22Rv1 (cell line): ENCODE data around the gene CTNND2.

Experiments
- CTCF ChIP-seq: fragments of 450-650 bp; IDR thresholded peaks from 2 replicates; pipeline ENCODE4 v1.5.1; 2017; ENCODE audit warnings: mild to moderate bottlenecking
- ZFX ChIP-seq: fragments of 450-650 bp; IDR thresholded peaks from 2 replicates; pipeline ENCODE4 v1.6.1; 2017; ENCODE audit warnings: antibody characterized with exemption, borderline replicate concordance

DNA sequence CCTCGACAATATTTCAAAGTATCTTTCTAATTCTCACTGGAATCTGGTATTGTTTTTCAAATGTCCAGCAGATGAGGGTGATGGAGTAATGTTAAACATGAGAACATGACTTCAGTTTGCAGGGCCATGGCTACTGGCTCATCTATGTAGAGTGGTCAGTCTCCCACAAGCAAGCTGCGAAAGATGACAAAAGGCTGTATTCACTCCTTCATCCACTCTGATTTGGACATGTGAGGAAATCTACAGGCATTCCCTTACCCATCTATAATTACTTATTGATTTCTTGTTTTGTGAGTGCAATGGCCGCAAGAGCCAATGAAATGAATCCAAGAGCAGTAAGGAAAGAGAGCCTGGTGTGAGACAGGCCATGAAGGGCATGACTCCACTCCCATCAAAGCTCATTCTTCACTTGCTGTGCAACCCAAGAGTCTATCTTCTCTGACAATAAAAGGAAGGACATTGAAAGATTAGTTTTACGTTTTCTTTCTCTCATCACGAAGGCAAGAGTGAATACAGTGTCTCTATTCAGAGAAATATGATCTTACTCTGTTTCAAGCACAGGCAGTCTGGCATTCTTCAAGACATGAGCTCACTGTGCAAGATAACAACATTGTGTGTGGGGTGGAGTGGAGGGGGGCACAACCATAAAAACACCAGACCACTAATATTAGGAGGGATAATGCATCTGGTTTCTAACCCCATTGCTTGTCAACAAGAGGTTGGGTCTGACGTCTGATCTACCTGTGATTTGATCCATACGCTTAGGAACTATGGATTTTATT, 893.6 kb downstream of the CTNND2 start:
- TF ChIP-seq CTCF (no peak), ZFX (no peak)
